ENCODE data around the gene PPP1R9A.

PPP1R9A gene

DNA sequence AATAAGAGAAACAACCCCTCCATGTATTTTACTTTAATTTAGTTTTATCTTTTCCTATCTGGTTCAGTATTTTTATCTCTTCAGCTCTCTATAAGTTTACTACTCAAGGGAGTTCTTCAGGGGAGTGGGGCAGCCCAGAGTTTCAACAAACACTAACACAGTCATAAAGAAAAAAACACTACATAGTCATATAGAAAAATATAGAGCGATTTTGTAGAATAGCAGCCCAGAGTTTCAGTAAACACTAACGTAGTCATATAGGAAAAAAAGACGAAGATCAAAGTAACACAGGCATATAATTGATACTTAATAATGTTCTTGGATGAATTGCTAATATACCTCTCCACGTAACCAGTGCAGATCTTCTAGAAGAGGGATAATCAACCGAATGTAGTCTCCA lies 362.2 kb downstream of the PPP1R9A start:
- DNase-seq = no peak

GRCh38 chr7:95276114-95276513 lies 368.7 kb downstream of the PPP1R9A start:
- DNase-seq = no peak

DNA sequence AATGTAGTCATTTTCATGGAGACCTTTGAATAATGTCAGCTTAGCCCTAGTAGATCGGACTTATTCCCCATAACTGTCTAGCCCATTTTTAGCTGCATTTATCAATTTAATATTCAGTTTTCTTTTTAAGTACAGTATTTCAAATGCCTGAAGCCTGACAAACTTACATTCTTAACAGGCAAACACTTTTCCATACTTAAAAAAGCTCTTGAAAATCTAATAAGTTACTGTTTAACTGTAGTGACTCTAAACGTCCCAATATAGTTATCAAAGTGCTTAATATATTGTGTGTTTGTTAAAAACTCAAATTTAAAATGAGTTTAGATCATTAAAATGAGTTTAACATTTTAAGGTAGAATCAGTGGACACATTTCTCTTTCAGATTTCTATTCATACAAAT lies 372.0 kb downstream of the PPP1R9A start:
- no peak for DNase-seq

- no peak for DNase-seq
These were observed 378.7 kb downstream of the PPP1R9A start for GRCh38 chr7:95286096-95286495.

- no peak for DNase-seq
These were observed 382.9 kb downstream of the PPP1R9A start for GRCh38 chr7:95290166-95290830.

- DNase-seq = no peak
These were observed 388.0 kb downstream of the PPP1R9A start for GRCh38 chr7:95295397-95295796.

DNA sequence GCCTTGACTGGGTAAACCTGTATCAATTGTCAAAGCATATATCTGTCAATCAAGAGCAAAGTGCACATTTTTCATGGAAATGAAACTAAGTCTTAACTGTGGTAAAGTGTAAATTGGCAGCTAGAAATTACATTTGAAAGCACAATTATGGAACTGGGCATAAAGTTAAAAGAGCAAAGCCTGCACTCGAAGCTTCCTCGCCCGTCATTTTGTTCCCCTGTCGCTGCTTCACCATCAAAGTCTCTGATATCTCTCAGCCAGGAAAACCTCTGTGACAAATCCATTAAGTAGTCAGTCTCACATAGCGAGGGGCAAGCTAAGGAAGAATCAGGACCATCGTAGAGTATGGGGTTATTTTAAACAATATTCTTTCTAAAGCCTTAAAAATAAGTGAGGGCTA lies 389.1 kb downstream of the PPP1R9A start:
- DNase-seq = no peak

GRCh38 chr7:95297041-95297440 lies 389.6 kb downstream of the PPP1R9A start:
- no peak for DNase-seq

GRCh38 chr7:95298091-95298490 lies 390.7 kb downstream of the PPP1R9A start:
- DNase-seq = no peak

DNA sequence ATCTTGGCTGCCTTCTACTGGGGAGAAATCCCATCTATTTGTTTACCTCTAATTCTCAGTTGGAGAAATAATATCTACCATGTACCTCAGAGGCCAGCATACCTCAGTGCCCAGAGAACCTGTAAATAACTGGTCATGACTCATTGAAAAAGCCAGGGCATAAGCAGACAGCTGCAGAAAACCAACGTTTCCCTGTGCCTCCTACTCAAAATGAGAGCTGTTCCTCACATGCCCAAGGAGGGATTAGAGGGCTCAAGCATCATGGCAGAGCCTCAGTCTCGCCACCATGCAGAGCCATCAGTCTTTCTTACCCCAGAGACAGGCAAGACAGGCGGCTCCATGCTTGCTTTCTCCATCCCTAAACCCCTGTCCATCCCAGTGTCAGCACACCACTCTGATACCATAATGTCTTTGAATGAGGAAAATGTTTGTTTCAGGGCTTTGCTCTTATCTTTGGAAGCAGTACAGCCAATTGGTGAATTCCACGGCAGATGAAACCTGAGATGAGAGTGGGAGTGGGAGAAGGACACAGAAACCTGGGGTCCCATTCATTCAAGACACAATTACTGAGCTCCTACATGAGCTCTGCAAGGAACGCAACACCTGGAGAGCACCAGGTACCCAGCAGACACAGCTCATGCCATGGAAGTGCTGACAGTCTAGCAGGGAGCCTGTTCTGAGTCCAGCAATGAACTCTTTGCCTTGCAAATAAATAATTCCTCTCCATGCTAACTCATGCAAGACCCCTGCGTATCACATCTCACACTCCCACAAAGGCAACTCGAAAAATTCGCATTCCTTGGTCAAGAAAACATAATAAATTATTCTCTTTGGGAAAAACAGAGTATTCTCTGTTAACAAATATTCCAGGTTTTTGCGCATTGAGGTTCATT lies 395.9 kb downstream of the PPP1R9A start:
- no peak for DNase-seq

GRCh38 chr7:95304990-95305389 lies 397.6 kb downstream of the PPP1R9A start:
- no peak for DNase-seq

GRCh38 chr7:95309951-95310350 lies 402.6 kb downstream of the PPP1R9A start:
- no peak for DNase-seq

- no peak for DNase-seq
These were observed 404.0 kb downstream of the PPP1R9A start for GRCh38 chr7:95311389-95311788.

DNA sequence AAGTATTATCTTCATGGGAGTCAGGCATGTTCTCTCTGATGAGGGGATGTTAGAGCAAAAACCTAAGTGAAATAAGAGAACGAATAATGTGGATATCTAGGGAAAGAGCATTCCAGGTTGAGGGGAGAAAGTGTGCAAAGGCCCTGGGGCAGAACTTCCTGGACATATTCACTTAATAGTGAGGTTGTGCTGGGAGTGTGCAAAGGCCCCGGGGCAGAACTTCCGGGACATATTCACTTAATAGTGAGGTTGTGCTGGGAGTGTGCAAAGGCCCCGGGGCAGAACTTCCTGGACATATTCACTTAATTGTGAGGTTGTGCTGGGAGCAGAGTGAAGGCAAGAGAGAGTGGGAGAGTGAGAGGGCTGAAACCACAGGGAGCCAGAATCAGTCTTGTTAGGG lies 405.2 kb downstream of the PPP1R9A start:
- no peak for DNase-seq

- DNase-seq = no peak
These were observed 409.2 kb downstream of the PPP1R9A start for GRCh38 chr7:95316588-95316987.

GRCh38 chr7:95317546-95317945 lies 410.2 kb downstream of the PPP1R9A start:
- DNase-seq = no peak

DNA sequence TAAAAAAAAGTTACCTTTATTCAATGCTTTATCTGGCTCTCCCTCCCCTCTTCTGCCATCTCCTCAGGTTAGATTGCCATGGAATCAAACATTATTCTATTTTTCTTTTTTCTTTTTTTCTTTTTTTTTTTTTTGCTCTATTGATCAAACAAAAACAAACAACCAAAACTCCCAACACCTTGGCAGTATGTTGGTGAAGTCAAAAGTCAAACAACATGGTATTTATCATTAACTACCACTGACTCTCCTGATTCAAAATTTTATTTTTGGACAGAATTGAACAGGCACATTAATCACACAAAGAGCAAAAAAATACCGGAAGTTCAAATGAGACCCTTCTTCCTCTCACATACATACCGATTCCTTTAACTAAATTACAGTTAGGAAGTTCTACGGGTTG lies 410.6 kb downstream of the PPP1R9A start:
- no peak for DNase-seq

GRCh38 chr7:95318501-95319100 lies 411.2 kb downstream of the PPP1R9A start:
- DNase-seq = no peak

DNA sequence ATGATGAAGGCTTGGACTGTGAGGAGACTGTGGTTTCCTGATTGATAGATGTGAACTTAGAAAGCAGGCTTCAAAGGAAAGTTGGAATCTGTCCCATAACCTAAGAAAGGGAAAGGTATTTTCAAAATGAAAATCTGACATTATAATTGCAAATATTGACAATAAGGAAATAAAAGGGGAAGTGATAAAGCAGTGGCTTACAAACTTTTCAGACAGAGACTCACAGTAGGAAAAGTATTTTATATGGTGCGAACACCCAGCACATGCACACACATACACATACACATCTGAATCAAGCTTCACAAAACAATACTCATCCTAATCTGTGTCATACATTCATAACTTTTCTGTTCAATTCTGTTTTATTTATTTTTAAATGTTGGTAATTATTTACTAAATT lies 412.2 kb downstream of the PPP1R9A start:
- no peak for DNase-seq

- no peak for DNase-seq
These were observed 413.3 kb downstream of the PPP1R9A start for GRCh38 chr7:95320651-95321050.

GRCh38 chr7:95321720-95322119 lies 414.3 kb downstream of the PPP1R9A start:
- no peak for DNase-seq

DNA sequence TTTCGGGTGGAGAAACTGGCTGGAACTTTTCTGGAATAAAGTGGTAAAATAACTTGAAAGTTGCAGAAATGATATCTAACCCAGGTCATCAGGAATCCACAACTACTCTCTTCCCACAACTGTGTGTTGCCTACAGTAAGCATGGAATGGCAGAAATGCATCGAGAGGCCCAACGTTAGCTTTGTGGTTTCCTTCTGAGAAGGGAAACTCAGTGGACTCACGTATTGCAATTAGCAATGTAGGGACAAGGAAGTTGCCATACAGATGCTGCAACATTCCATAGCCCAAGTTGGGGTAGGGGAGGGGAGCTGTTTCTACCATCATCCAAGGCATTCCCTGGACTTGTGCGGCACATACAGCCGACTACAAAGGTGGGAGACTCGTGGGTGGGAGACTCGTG lies 415.0 kb downstream of the PPP1R9A start:
- DNase-seq = no peak

- DNase-seq = no peak
These were observed 415.5 kb downstream of the PPP1R9A start for GRCh38 chr7:95322854-95323253.

Data from NCI-H1105 (cell line).